HCT116 (cell line): ENCODE measurements around the gene EPHA2. TPM values are rescaled to one million over a fixed set of nuclear protein-coding genes. Genes with fewer than 3 reads are reported as not detected.

ENCODE experiments used
- ATAC-seq: fragments of 200-7000 bp; cut with Tn5 transposase; 2 replicates; pipeline ENCODE4 v1.9.1; 2020; ENCODE audit warnings: mild to moderate bottlenecking, moderate library complexity
- BruUV-seq: library from RNA; stranded (reverse); fragments of 400-500 nt; replicated peaks from 2 replicates; lab custom pipeline; 2021; lab: Mats Ljungman, UMichigan
- CTCF ChIA-PET: fragments of 300-600 bp; sonication (Branson Sonifier 250); formaldehyde crosslinking; loops from one replicate; lab custom pipeline; 2021; ENCODE audit warnings: antibody characterized with exemption; lab: Charles Lee
- POLR2A ChIA-PET: fragments of 300-600, 350-600 bp; sonication (Branson Sonifier 250); formaldehyde crosslinking; loops from one replicate; lab custom pipeline; 2021; ENCODE audit warnings: antibody characterized with exemption; lab: Charles Lee
- RAD21 ChIA-PET, 2 experiments: fragments of 300-600 bp; sonication (Branson Sonifier 250); formaldehyde crosslinking; loops; one replicate each; lab custom pipeline; 2023; ENCODE audit warnings: low total read pairs in 2 of 2; ENCODE audit not compliant: uncharacterized antibody in 2 of 2, unreplicated experiment in 2 of 2, low non-redundant PET in 1 of 2; lab: Charles Lee
- DNase-seq: peaks from one replicate; pipeline ENCODE4 v3.0.0-alpha.2; 2010; ENCODE audit warnings: low read depth, low spot score
- H2AFZ ChIP-seq: fragments of 200-600 bp; shearing (Covaris generic), sonication (generic); 2 replicates; pipeline ENCODE4 v1.6.1; 2017; ENCODE audit warnings: low read depth, mixed run types, mixed read lengths, antibody characterized with exemption, low read length; ENCODE audit not compliant: poor library complexity, severe bottlenecking
- H3K27ac ChIP-seq: 2 replicates; pipeline ENCODE4 v1.5.1; 2012; ENCODE audit warnings: low read depth, low read length
- H3K27me3 ChIP-seq: fragments of 200-600 bp; sonication (generic); 2 replicates; pipeline ENCODE4 v1.6.1; 2016; ENCODE audit warnings: mixed run types, low read length, mixed read lengths; ENCODE audit not compliant: insufficient read depth
- H3K36me3 ChIP-seq, 2 experiments: fragments of 200-500 bp in 1 of 2; fragments of 200-600 bp in 1 of 2; sonication (Bioruptor generic) in 1 of 2; sonication (generic) in 1 of 2; 2 replicates each; pipeline versions ENCODE4 v1.5.1 to v1.6.1; 2014 to 2016; ENCODE audit warnings: low read length in 2 of 2, inconsistent platforms in 1 of 2, mixed read lengths in 1 of 2, mixed run types in 1 of 2; ENCODE audit not compliant: insufficient read depth in 2 of 2, control insufficient read depth in 1 of 2
- H3K4me1 ChIP-seq, 2 experiments: fragments of 200-600 bp in 1 of 2; sonication (generic) in 1 of 2; 2 replicates each; pipeline versions ENCODE4 v1.5.1 to v1.6.1; 2012 to 2017; ENCODE audit warnings: low read length in 2 of 2, inconsistent platforms in 1 of 2, mild to moderate bottlenecking in 1 of 2, mixed read lengths in 1 of 2, mixed run types in 1 of 2, moderate library complexity in 1 of 2; ENCODE audit not compliant: insufficient read depth in 2 of 2, control insufficient read depth in 1 of 2
- H3K4me2 ChIP-seq: fragments of 200-600 bp; sonication (generic); 2 replicates; pipeline ENCODE4 v1.6.1; 2017; ENCODE audit warnings: mixed run types, low read length, mixed read lengths
- H3K4me3 ChIP-seq, 2 experiments: fragments of 200-600 bp in 1 of 2; sonication (generic) in 1 of 2; replicated peaks in 1 of 2; 2 replicates each; pipeline ENCODE4 v1.5.1; 2011 to 2016; ENCODE audit warnings: low read length in 2 of 2, control low read depth in 1 of 2, low read depth in 1 of 2, mild to moderate bottlenecking in 1 of 2, mixed read lengths in 1 of 2, mixed run types in 1 of 2
- H3K79me2 ChIP-seq: fragments of 200-600 bp; sonication (generic); 2 replicates; pipeline ENCODE4 v1.6.1; 2017; ENCODE audit warnings: mild to moderate bottlenecking, mixed run types, low read length, moderate library complexity, mixed read lengths; ENCODE audit not compliant: insufficient read depth
- H3K9ac ChIP-seq: fragments of 200-600 bp; sonication (generic); 2 replicates; pipeline ENCODE4 v1.6.1; 2016; ENCODE audit warnings: low read length, mixed read lengths
- H3K9me2 ChIP-seq: fragments of 200-600 bp; sonication (generic), shearing (Covaris generic); 2 replicates; pipeline ENCODE4 v1.6.1; 2017; ENCODE audit warnings: mixed run types, mild to moderate bottlenecking, moderate library complexity; ENCODE audit not compliant: insufficient read depth
- H3K9me3 ChIP-seq, 2 experiments: fragments of 200-500 bp in 1 of 2; fragments of 200-600 bp in 1 of 2; sonication (Bioruptor generic) in 1 of 2; sonication (generic) in 1 of 2; 2 replicates each; pipeline ENCODE4 v1.6.1; 2014 to 2017; ENCODE audit warnings: low read length in 2 of 2, mixed read lengths in 2 of 2, inconsistent platforms in 1 of 2, low read depth in 1 of 2, mild to moderate bottlenecking in 1 of 2, mixed run types in 1 of 2, moderate library complexity in 1 of 2; ENCODE audit not compliant: control insufficient read depth in 1 of 2, insufficient read depth in 1 of 2
- H4K20me1 ChIP-seq: fragments of 200-600 bp; sonication (generic), shearing (Covaris generic); 2 replicates; pipeline ENCODE4 v1.6.1; 2017; ENCODE audit warnings: mixed run types, mild to moderate bottlenecking, moderate library complexity; ENCODE audit not compliant: insufficient read depth
- CEBPB ChIP-seq: IDR thresholded peaks from 2 replicates; pipeline ENCODE4 v1.6.1; 2012; ENCODE audit warnings: low read depth
- ELF1 ChIP-seq: IDR thresholded peaks from 2 replicates; pipeline ENCODE4 v1.6.1; 2012; ENCODE audit warnings: low read depth, borderline replicate concordance
- EZH2 ChIP-seq: fragments of 200-600 bp; sonication (generic); IDR thresholded peaks from 2 replicates; pipeline ENCODE4 v1.6.1; 2017; ENCODE audit warnings: antibody characterized with exemption, mixed run types
- EZH2phosphoT487 ChIP-seq: fragments of 200-600 bp; IDR thresholded peaks from 2 replicates; pipeline ENCODE4 v1.6.1; 2018; ENCODE audit warnings: antibody characterized with exemption, borderline replicate concordance
- JUND ChIP-seq: IDR thresholded peaks from 2 replicates; pipeline ENCODE4 v1.6.1; 2012
- POLR2A ChIP-seq: IDR thresholded peaks from 2 replicates; pipeline ENCODE4 v1.7.0; 2011; ENCODE audit warnings: borderline replicate concordance; ENCODE audit not compliant: insufficient read depth, insufficient read length; ENCODE audit errors: extremely low read depth
- SIN3A ChIP-seq: IDR thresholded peaks from 2 replicates; pipeline ENCODE4 v1.6.1; 2012; ENCODE audit warnings: low read depth
- SP1 ChIP-seq: IDR thresholded peaks from 2 replicates; pipeline ENCODE4 v1.6.1; 2012; ENCODE audit warnings: low read depth
- SRF ChIP-seq: IDR thresholded peaks from 2 replicates; pipeline ENCODE4 v1.6.1; 2012; ENCODE audit warnings: low read depth
- YY1 ChIP-seq: IDR thresholded peaks from 2 replicates; pipeline ENCODE4 v1.6.1; 2011; ENCODE audit warnings: low read length, low read depth, moderate library complexity, mild to moderate bottlenecking; ENCODE audit not compliant: insufficient replicate concordance; ENCODE audit errors: extremely low read depth
- ZFX ChIP-seq: fragments of 450-650 bp; IDR thresholded peaks from 2 replicates; pipeline ENCODE4 v1.6.1; 2017
- ZNF274 ChIP-seq: fragments of 200-500 bp; sonication (Bioruptor generic); IDR thresholded peaks from 2 replicates; pipeline ENCODE4 v1.6.1; 2014; ENCODE audit warnings: mild to moderate bottlenecking, low read depth, low read length, inconsistent platforms
- intact Hi-C: fragments of 100-400 bp; cut with micrococcal nuclease; formaldehyde crosslinking; loops from 2 replicates; pipeline ENCODE4 v1.10.0; 2022
- total RNA-seq: library from RNA; stranded (reverse); gene quantifications from one replicate; pipeline ENCODE4 v1.2.1, GENCODE V29; 2021; ENCODE audit not compliant: unreplicated experiment
- TF ChIP-seq, protein P1 (sequence below): IDR thresholded peaks from 2 replicates; pipeline ENCODE4 v1.6.1; 2012
- TF ChIP-seq, protein P2 (sequence below): IDR thresholded peaks from 2 replicates; pipeline ENCODE4 v1.6.1; 2011; ENCODE audit warnings: mild to moderate bottlenecking, low read length, moderate library complexity; ENCODE audit not compliant: insufficient replicate concordance; ENCODE audit errors: extremely low read depth
- TF ChIP-seq, protein P3 (sequence below): IDR thresholded peaks from 2 replicates; pipeline ENCODE4 v1.6.1; 2012

The EPHA2 gene
- total RNA-seq, 1 experiment from 2014 or later, result 164 TPM

DNA sequence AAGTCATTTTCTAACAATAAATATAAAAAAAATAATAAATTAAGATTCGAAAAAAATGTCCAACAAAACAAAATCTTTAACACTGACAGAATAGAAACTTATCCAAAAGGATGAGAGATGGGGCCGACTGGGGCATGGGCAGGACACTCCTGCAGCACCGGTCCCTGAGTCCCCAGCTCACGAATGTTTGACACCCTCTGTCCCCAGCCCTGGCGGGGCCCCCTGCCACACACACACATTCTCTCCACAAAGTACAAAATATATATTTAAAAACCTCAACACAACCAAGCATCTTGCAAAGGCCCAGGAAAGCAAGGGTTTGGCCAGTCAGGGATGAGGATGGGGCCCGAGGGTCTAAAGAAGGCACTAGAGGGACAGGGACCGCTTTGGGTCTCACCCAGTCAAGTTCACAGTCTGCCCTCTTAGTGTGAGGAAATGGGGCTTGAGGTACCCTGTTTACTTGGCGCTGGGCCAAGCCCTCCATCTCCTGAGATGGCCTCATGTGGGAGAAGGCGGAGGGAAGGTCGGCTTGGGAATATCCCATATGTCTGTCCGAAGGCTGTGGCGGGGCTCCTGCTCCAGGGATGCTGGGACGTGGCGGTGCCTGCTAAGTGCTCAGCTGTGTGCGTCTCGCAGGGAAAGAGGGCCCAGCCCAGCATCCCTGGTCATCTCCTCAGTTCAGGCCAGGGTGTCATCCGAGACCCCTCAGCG lies 31.3 kb downstream of the EPHA2 start:
- TF ChIP-seq ZFX (no peak), ZNF274 (no peak), POLR2A (no peak), EZH2phosphoT487 (no peak), SRF (no peak), SIN3A (no peak), SP1 (no peak), CEBPB (no peak), YY1 (no peak), ELF1 (no peak), JUND (no peak), EZH2 (no peak)
- TF ChIP-seq, protein P1, sequence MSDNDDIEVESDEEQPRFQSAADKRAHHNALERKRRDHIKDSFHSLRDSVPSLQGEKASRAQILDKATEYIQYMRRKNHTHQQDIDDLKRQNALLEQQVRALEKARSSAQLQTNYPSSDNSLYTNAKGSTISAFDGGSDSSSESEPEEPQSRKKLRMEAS, result no peak
- TF ChIP-seq, protein P2, sequence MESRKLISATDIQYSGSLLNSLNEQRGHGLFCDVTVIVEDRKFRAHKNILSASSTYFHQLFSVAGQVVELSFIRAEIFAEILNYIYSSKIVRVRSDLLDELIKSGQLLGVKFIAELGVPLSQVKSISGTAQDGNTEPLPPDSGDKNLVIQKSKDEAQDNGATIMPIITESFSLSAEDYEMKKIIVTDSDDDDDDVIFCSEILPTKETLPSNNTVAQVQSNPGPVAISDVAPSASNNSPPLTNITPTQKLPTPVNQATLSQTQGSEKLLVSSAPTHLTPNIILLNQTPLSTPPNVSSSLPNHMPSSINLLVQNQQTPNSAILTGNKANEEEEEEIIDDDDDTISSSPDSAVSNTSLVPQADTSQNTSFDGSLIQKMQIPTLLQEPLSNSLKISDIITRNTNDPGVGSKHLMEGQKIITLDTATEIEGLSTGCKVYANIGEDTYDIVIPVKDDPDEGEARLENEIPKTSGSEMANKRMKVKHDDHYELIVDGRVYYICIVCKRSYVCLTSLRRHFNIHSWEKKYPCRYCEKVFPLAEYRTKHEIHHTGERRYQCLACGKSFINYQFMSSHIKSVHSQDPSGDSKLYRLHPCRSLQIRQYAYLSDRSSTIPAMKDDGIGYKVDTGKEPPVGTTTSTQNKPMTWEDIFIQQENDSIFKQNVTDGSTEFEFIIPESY, result no peak
- TF ChIP-seq, protein P3, sequence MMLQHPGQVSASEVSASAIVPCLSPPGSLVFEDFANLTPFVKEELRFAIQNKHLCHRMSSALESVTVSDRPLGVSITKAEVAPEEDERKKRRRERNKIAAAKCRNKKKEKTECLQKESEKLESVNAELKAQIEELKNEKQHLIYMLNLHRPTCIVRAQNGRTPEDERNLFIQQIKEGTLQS, result no peak
- H3K9ac ChIP-seq, result no peak overlapping the region
- BruUV-seq, result no TSS peak
- no peak overlapping the region for H2AFZ ChIP-seq
- H3K4me2 ChIP-seq, result no peak overlapping the region
- H4K20me1 ChIP-seq, result no peaks in the 10 kb centered on the region; the same call in 1 of the 2 replicates
- H3K9me3 ChIP-seq, result no peaks in the 10 kb centered on the region
- POLR2A ChIA-PET, result no interaction called here
- H3K4me3 ChIP-seq, result no peak overlapping the region
- CTCF ChIA-PET, result no interaction called here
- H3K36me3 ChIP-seq, result peaks cover 51 to 56% of the 10 kb centered on the region in 2 experiments
- no peak overlapping the region for H3K27ac ChIP-seq
- intact Hi-C loops, result no loop called here
- peaks cover 2 to 22% of the 10 kb centered on the region in 2 experiments; a peak in 3 of 4 replicates for H3K4me1 ChIP-seq
- H3K9me2 ChIP-seq, result no peaks in the 10 kb centered on the region
- DNase-seq (no peak), ATAC-seq (no peak)
- H3K27me3 ChIP-seq, result no peaks in the 10 kb centered on the region
- H3K79me2 ChIP-seq, result peaks cover 27% of the 10 kb centered on the region; the same call in 1 of the 2 replicates
- RAD21 ChIA-PET, result no interaction called here
